NT2/D1 (cell line): Measurements from ENCODE around the gene PCDHA7.

ENCODE experiments used
- YY1 ChIP-seq: IDR thresholded peaks from 2 replicates; pipeline ENCODE4 v1.6.1; 2011; ENCODE audit not compliant: insufficient read length, insufficient read depth
- ZNF274 ChIP-seq: IDR thresholded peaks from 2 replicates; pipeline ENCODE4 v1.6.1; 2011; ENCODE audit warnings: mild to moderate bottlenecking, low read depth, low read length

GRCh38 chr5:140806834-140807775 is 27.0 kb upstream of the PCDHA7 start, which contains the start of gene PCDHA4:
- TF ChIP-seq ZNF274 (no peak), YY1 (no peak)
